Glomerular visceral epithelial cell (primary cell): ENCODE results near the gene ARRB1.
"Not testable (repeated sequence)": the region's sequence is repeated elsewhere in the genome, so short reads cannot be mapped to it uniquely, and the experiment has no call there.

Experiments
- DNase-seq: peaks from one replicate; pipeline ENCODE4 v3.0.0-alpha.2; 2016; ENCODE audit errors: extremely low spot score

ARRB1 gene

DNA sequence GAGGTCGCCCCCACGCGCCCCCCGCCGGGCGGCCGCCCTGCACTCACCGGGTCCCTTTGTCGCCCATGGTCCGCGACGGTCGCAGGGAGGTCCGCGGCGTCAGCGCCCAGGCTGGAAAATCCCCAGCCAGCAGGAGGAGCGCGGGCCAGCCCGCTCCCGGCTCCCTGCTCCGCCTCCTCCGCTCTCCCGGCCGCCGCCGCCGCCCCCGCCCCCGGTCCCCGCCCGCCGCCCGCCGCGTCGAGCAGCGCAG lies at the start of gene ARRB1:
TSS of gene ARRB1 (minus strand) at position 121 of the 250 bp plus-strand sequence. CDS start at position 67, 54 bp downstream.
- no peak for DNase-seq

DNA sequence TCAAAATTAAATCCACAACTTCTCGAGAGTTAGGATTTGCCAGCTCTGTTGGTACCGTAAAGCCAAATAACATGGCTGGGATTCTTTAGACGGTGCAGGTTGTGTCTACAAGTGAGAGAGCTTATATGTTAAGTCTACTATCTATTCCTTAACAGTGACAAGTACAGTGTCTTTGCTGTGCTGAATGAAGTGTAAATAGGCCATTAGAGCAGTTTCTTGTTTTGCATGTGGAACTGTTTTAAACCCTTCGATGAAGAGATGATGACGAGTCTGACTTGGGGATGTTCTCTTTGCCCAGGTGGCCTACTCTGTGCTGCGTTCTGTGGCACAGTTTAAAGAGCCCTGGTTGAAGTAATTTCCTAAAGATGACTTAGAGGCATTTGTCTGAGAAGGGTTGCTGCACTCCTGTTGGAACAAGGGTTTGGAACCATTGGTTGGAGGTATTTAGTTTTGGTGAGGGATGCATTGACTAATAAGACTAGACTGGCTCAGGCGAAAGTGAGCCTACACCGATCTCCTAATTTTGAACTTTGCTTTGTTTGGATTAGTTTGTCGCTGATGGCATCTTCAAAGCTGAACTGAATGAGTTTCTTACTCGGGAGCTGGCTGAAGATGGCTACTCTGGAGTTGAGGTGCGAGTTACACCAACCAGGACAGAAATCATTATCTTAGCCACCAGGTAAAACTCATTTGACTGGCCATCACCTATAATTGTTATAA lies 48.8 kb upstream of the ARRB1 start:
- peak; percentile 21 for DNase-seq

GRCh38 chr11:75399344-75400145 lies 48.1 kb upstream of the ARRB1 start, which contains the start of gene RPS3:
Gene RPS3 (plus strand): TSS chr11:75399518. CDS start chr11:75399548, 30 bp downstream.
- DNase-seq = peak; percentile 91

GRCh38 chr11:75398906-75399305 lies 47.4 kb upstream of the ARRB1 start:
- no peak for DNase-seq

GRCh38 chr11:75394085-75394840 lies 42.8 kb upstream of the ARRB1 start:
- no peak for DNase-seq

GRCh38 chr11:75389925-75390324 lies 38.5 kb upstream of the ARRB1 start:
- no peak for DNase-seq

GRCh38 chr11:75389276-75389605 lies 37.8 kb upstream of the ARRB1 start:
- DNase-seq = no peak

- DNase-seq = peak; percentile 65
These were observed 37.2 kb upstream of the ARRB1 start for GRCh38 chr11:75388386-75389275.

- no peak for DNase-seq
These were observed 36.4 kb upstream of the ARRB1 start for GRCh38 chr11:75387736-75388294.

- peak; percentile 27 for DNase-seq
These were observed 35.6 kb upstream of the ARRB1 start for GRCh38 chr11:75386942-75387630.

DNA sequence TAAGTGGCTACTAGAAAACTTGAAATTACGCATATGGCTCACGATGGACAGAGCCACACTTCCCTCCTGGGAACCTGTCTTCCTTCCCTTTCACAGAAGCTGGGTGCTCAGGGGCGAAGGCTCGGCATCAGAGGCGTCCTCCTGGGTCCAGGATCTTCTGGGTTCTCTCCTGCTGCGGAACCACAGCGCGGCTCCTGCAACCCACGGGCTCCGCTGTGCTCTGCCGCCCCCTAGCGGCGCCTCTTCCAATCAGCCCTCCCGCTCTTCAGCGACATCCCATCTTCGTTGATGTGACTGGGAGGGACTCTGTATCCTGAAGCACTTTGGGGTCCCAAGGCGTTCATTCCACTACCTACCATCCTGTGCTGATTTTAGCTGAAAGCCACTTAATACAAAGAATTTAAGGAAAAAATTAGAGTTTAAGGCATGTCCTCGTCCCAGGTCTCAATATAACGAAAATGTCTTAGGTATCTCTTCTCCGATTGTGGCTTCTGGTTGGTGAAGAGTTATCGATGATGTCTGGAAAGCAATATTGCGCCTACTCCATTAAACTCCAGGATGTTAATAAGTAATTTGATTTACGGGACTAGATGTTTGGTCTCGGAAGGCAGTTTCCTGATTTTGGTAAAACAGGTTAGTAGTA lies 33.1 kb upstream of the ARRB1 start:
- DNase-seq = peak; percentile 66

DNA sequence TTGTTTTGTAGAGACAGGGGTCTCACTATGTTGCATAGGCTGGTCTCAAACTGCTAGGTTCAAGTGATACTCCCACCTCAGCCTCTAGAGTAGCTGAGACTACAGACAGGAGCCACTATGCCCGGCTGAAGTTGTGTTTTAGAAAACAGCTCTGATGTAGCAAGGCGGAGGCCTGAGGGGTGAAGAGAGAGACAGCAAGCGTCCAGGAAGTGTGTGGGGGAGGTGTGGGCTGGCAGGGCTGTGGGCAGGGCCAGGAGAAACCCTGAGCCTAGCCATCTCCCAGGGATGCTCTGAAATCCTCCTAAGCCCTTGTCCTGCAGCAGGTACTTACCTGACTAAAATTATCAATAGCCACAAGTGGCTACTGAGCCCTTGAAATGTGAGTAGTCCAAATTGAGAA lies 31.8 kb upstream of the ARRB1 start:
- DNase-seq = no peak

DNA sequence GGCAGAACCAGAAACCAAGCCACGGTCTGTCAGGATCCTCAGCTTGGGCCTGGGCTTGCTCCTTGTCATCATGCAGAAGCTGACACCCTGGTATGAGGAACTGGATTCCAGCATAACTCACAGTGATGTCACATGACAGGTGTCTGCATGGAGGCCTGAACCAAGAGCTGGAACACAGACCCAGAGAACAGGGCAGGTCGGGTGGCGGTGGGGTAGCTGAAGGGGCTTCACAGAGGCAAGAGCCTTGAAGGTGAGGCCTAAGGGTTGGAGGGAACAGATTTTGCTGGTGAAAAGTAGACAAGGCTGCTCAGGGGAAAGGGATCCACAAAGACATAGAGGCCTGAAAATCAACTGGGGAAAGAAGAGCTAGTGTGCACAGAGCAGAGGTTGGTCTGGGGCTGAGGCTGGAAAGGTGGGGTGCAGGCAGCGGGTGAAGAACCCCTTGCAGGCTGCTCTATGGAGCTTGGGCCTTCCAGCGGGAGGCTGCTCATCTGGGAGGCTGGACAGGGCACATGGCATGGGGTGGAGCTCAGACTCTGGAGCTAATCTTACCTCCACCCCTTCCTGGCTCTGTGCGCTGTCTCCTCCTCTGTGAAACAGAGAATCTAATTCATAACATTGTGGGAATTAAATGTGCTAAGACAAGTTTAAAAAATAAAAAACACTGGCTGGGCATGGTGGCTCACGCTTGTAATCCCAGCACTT lies 29.4 kb upstream of the ARRB1 start:
- no peak for DNase-seq

DNA sequence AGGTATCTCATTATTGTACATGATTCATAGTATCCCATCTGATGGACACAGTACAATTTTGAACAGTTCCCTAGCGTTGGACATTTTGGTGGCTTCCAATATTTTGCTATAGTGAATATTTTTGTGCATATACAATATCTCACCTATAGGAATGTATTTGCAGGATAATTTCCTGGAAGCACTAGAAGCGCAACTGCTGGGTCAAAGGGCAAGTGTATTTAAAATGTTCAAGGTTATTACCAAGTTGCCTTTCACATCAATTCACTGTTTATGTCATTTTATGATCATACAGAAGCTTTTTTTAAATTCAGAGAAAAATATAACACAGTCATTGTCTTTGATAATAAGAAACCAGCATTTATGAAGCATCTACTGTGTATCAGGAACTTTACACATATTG lies 28.8 kb upstream of the ARRB1 start:
- no peak for DNase-seq

DNA sequence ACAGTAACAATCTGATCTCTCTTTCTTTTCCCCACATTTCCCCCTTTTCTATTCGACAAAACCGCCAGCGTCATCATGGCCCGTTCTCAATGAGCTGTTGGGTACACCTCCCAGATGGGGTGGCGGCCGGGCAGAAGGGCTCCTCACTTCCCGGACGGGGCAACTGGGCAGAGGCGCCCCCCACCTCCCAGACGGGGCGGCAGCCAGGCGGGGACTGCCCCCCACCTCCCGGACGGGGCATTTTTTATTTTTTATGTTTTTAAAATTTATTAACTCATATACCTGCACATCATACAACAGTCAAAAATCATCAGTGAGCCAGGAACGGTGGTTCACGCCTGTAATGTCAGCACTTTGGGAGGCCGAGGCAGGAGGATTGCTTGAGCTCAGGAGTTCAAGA lies 27.3 kb upstream of the ARRB1 start:
- not testable (repeated sequence) for DNase-seq

DNA sequence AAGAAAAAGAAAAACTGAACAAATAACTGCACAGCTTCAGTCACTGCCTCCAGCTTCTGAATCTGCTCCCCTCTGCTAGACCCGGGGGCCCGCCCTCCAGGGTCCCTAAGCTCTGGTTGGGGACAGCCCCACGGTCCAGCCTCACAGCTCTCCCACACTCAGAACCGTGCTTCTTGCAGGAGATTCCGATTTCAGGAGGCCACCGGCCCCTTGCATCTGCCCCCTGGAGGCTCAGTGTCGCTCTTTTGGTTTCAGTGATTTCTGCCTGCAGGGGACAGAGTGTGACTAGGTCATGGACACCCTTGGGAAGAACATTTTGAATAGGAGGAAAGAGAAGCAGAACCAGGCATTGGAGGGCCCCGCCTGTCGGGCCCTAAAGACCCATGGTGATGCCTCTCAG lies 24.7 kb upstream of the ARRB1 start:
- no peak for DNase-seq

- no peak for DNase-seq
These were observed 24.2 kb upstream of the ARRB1 start for GRCh38 chr11:75375626-75376025.

GRCh38 chr11:75374646-75375045 lies 23.2 kb upstream of the ARRB1 start:
- DNase-seq = no peak

DNA sequence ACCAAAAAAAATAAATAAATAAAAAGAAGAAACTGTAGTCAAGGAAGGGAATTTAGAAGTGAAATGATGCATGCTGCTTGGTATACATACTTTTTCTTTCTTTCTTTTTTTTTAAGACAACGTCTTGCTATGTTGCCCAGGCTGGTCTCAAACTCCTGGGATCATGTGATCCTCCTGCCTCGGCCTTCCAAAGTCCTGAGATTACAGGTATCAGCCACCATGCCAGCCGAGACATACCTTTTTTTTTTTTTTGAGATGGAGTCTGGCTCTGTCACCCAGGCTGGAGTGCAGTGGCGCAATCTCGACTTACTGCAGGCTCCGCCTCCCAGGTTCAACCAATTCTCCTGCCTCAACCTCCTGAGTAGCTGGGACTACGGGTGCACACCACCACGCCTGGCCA lies 21.7 kb upstream of the ARRB1 start:
- DNase-seq = no peak
